IMR-90 (cell line): Measurements from ENCODE around the gene PGF. TPM values are rescaled to one million over a fixed set of nuclear protein-coding genes. Genes with fewer than 3 reads are reported as not detected.
A peak's percentile ranks its signal among the peaks of the same experiment; 100 is the strongest.

Experiments
- ATAC-seq: fragments of 200-7000 bp; cut with Tn5 transposase; 2 replicates; pipeline ENCODE4 v1.9.1; 2020; ENCODE audit warnings: low read depth, mild to moderate bottlenecking, moderate library complexity
- BruUV-seq: library from RNA; stranded (reverse); fragments of 400-500 nt; replicated peaks from 2 replicates; lab custom pipeline; 2021; lab: Mats Ljungman, UMichigan
- CTCF ChIA-PET: fragments of 300-600 bp; formaldehyde crosslinking; extraction: SDS; loops from one replicate; lab custom pipeline; 2021; ENCODE audit warnings: antibody characterized with exemption; lab: Yijun Ruan, JAX
- POLR2A ChIA-PET: fragments of 300-600 bp; sonication (Branson Sonifier 250); formaldehyde crosslinking; loops from one replicate; lab custom pipeline; 2022; ENCODE audit warnings: antibody characterized with exemption; ENCODE audit not compliant: unreplicated experiment; lab: Charles Lee
- DNase-seq: peaks from one replicate; pipeline ENCODE4 v3.0.0; 2013
- H2AFZ ChIP-seq: replicated peaks from 2 replicates; pipeline ENCODE3; 2013; ENCODE audit warnings: low read length, mild to moderate bottlenecking; ENCODE audit not compliant: poor library complexity
- H2AK5ac ChIP-seq: 2 replicates; pipeline ENCODE4 v1.6.1; 2013; ENCODE audit warnings: low read depth, low read length, inconsistent platforms
- H2AK9ac ChIP-seq: replicated peaks from 2 replicates; pipeline ENCODE3; 2013; ENCODE audit warnings: mild to moderate bottlenecking, low read depth, low read length, moderate library complexity; ENCODE audit not compliant: poor library complexity
- H2BK120ac ChIP-seq: 2 replicates; pipeline ENCODE4 v1.6.1; 2013; ENCODE audit warnings: low read depth, low read length, inconsistent platforms
- H2BK15ac ChIP-seq: 3 replicates; pipeline ENCODE4 v1.6.1; 2013; ENCODE audit warnings: low read depth, low read length, inconsistent platforms
- H2BK20ac ChIP-seq: 2 replicates; pipeline ENCODE4 v1.6.1; 2013; ENCODE audit warnings: low read depth, mild to moderate bottlenecking, inconsistent platforms, low read length, moderate library complexity
- H2BK5ac ChIP-seq: 2 replicates; pipeline ENCODE4 v1.6.1; 2013; ENCODE audit warnings: mild to moderate bottlenecking, low read depth, low read length, inconsistent platforms; ENCODE audit not compliant: poor library complexity, severe bottlenecking
- H3K14ac ChIP-seq: replicated peaks from 2 replicates; pipeline ENCODE4 v1.6.1; 2013; ENCODE audit warnings: low read depth, low read length, inconsistent platforms
- H3K18ac ChIP-seq: 2 replicates; pipeline ENCODE4 v1.6.1; 2013; ENCODE audit warnings: low read depth, low read length, control low read depth
- H3K23ac ChIP-seq: 2 replicates; pipeline ENCODE4 v1.6.1; 2013; ENCODE audit warnings: low read depth, low read length, inconsistent platforms
- H3K27ac ChIP-seq: 2 replicates; pipeline ENCODE4 v1.5.1; 2013; ENCODE audit warnings: mild to moderate bottlenecking, control low read depth, low read length; ENCODE audit not compliant: insufficient read depth
- H3K27me3 ChIP-seq: 2 replicates; pipeline ENCODE4 v1.6.1; 2013; ENCODE audit warnings: low read length; ENCODE audit not compliant: control insufficient read depth, insufficient read depth
- H3K36me3 ChIP-seq: 2 replicates; pipeline ENCODE4 v1.6.1; 2013; ENCODE audit warnings: low read length, mixed read lengths; ENCODE audit not compliant: control insufficient read depth, insufficient read depth
- H3K4ac ChIP-seq: 2 replicates; pipeline ENCODE4 v1.6.1; 2013; ENCODE audit warnings: low read depth, low read length, inconsistent platforms
- H3K4me1 ChIP-seq: 2 replicates; pipeline ENCODE4 v1.6.1; 2013; ENCODE audit warnings: low read length, mixed read lengths; ENCODE audit not compliant: control insufficient read depth, insufficient read depth
- H3K4me2 ChIP-seq: 2 replicates; pipeline ENCODE4 v1.6.1; 2013; ENCODE audit warnings: low read depth, mild to moderate bottlenecking, control low read depth, low read length, moderate library complexity
- H3K4me3 ChIP-seq: 2 replicates; pipeline ENCODE4 v1.5.1; 2013; ENCODE audit warnings: low read depth, mild to moderate bottlenecking, control low read depth, low read length, moderate library complexity; ENCODE audit not compliant: insufficient read depth
- H3K56ac ChIP-seq: 2 replicates; pipeline ENCODE4 v1.6.1; 2013; ENCODE audit warnings: low read length, inconsistent platforms; ENCODE audit not compliant: insufficient read depth; ENCODE audit errors: extremely low read depth
- H3K79me1 ChIP-seq, 2 experiments: 2 replicates each; pipeline ENCODE4 v1.6.1; 2013; ENCODE audit warnings: low read length in 2 of 2, inconsistent platforms in 1 of 2, low read depth in 1 of 2
- H3K9ac ChIP-seq: 2 replicates; pipeline ENCODE4 v1.6.1; 2013; ENCODE audit warnings: low read depth, low read length, control low read depth
- H3K9me1 ChIP-seq: 2 replicates; pipeline ENCODE4 v1.6.1; 2013; ENCODE audit warnings: low read length, inconsistent platforms; ENCODE audit not compliant: insufficient read depth
- H3K9me3 ChIP-seq: 2 replicates; pipeline ENCODE4 v1.6.1; 2013; ENCODE audit warnings: low read length; ENCODE audit not compliant: control insufficient read depth, insufficient read depth
- H4K20me1 ChIP-seq: 2 replicates; pipeline ENCODE4 v1.6.1; 2013; ENCODE audit warnings: low read length, inconsistent platforms; ENCODE audit not compliant: insufficient read depth
- H4K5ac ChIP-seq: 2 replicates; pipeline ENCODE4 v1.6.1; 2013; ENCODE audit warnings: mild to moderate bottlenecking, low read depth, low read length, control low read depth
- H4K8ac ChIP-seq, 2 experiments: 2 replicates each; pipeline ENCODE4 v1.6.1; 2013; ENCODE audit warnings: low read depth in 2 of 2, low read length in 2 of 2, control low read depth in 1 of 2, inconsistent platforms in 1 of 2
- H4K91ac ChIP-seq: 2 replicates; pipeline ENCODE4 v1.6.1; 2013; ENCODE audit warnings: low read depth, low read length, inconsistent platforms; ENCODE audit not compliant: insufficient read depth
- MAFK ChIP-seq: IDR thresholded peaks from 2 replicates; pipeline ENCODE4 v1.6.1; 2012; ENCODE audit warnings: low read depth, low read length, improper control_type of control experiment
- WGBS, 2 experiments: methylation state at CpG; one replicate each; pipeline versions ENCODE4 v1.1.5 to v1.1.7; 2013; ENCODE audit warnings: missing lambda C conversion rate in 2 of 2; ENCODE audit not compliant: insufficient read length in 1 of 2; ENCODE audit errors: extremely low coverage in 2 of 2; 5-methylcytosine and 5-hydroxymethylcytosine counted together
- dilution Hi-C: fragments of 300-500 bp; cut with HindIII; formaldehyde crosslinking; loops from one replicate; pipeline ENCODE4 v1.14.3; 2018; ENCODE audit warnings: low sequenced_read_pairs; ENCODE audit not compliant: unreplicated experiment
- in situ Hi-C: fragments of 300-500 bp; cut with MboI; formaldehyde crosslinking; loops from 3 replicates; pipeline ENCODE4 v1.14.3; 2019; ENCODE audit warnings: low sequenced_read_pairs, inconsistent platforms, mixed read lengths
- intact Hi-C: fragments of 100-400 bp; cut with micrococcal nuclease; formaldehyde crosslinking; loops from 2 replicates; pipeline ENCODE4 v1.10.0; 2022
- polyA plus RNA-seq, 3 experiments: library from polyadenylated mRNA; depleted of rRNA; stranded (reverse); fragments of >200 nt; gene quantifications; 2 replicates each; pipeline ENCODE4 v1.2.3, GENCODE V29; 2012; ENCODE audit warnings: low replicate concordance in 1 of 3
- total RNA-seq: library from RNA; depleted of rRNA; stranded (reverse); fragments of >200 nt; gene quantifications from 2 replicates; pipeline ENCODE4 v1.2.3, GENCODE V29; 2012
- TF ChIP-seq, protein P1 (sequence below): fragments of 150-350 bp; IDR thresholded peaks from 2 replicates; pipeline ENCODE4 v1.6.1; 2017; ENCODE audit warnings: mild to moderate bottlenecking, antibody characterized with exemption, low read length, low read depth

Gene PGF
- total and polyA plus RNA-seq, 2 of the 4 experiments (the other 2 are of a cell fraction), result 0.36 to 0.39 TPM

DNA sequence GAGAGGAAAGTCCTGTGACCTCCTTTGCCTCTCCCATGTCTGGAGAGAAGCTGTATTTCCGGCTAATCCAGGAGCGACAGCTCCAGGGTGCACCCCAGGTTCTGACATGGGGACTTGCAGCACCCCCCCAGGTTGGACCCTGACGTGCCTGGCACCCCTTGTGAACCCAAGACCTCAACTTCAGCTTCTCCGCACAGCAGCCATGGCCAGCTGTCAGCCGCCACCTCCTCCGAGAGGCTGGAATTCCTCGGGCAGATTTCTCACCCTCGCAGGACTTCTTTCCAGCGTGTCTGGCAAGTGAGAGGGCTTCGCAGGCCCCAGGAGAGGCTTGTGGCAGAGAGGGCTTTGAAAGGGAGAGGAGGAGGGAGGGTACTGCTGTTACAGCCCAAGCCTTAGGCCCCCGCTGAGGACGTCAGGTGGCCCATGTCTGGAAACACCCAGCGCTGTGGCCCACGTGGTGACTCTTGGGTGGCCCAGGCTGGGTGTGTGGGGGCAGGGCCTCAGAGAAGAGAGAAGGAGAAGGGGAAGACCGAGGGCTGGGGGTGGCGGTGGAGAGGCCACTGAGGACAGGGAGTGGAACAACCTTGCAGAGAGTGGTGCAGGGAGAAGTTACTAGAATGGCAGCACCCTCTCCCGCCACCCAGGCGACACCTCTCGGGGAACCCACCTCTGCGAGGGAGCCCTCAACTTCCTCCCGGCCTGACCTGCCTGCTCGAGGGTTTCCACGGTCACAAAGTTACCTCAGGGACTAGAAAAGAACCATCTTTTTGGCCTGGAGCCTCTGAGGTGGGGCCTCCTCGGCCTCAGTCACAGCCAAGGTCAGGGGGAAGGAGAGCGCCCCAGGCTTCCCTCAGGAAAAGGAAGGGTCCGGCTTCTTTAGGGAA is 20.7 kb downstream of the PGF start:
- H4K8ac ChIP-seq, result peak overlapping the region; percentile 40 to 54; a peak in 2 of 4 replicates
- H3K4ac ChIP-seq, result peak overlapping the region; percentile 26; the same call in 1 of the 2 replicates
- peaks cover 19% of the 10 kb centered on the region for H3K4me1 ChIP-seq
- dilution Hi-C loops, result no loop called here
- peak overlapping the region; percentile 54; the same call in 1 of the 2 replicates for H4K5ac ChIP-seq
- no peak overlapping the region for H3K56ac ChIP-seq
- 20% methylated on average over 9 of the region's 26 CpGs; no CpG with 5 or more reads in 1 of the 2 experiments for WGBS, 2 experiments
- H2BK20ac ChIP-seq, result no peak overlapping the region
- H3K14ac ChIP-seq, result 0 out of 2 replicates have a peak overlapping the region, but pooled peaks have one; percentile 45
- no peak overlapping the region; the same call in 1 of the 2 replicates for H2BK120ac ChIP-seq
- peak overlapping the region; percentile 77 for H2AFZ ChIP-seq
- POLR2A ChIA-PET, result interaction anchor here (0.6 kb wide), 1 partner anchor 72 kb away, joined by 3 read pairs; no protein-coding TSS in a partner anchor
- no peak overlapping the region for H3K4me3 ChIP-seq
- no peaks in the 10 kb centered on the region for H3K79me1 ChIP-seq
- in situ Hi-C loops, result no loop called here
- H4K91ac ChIP-seq, result no peak overlapping the region
- H3K9me3 ChIP-seq, result no peaks in the 10 kb centered on the region
- peak overlapping the region; percentile 40 for H2AK9ac ChIP-seq
- no peak overlapping the region for H3K23ac ChIP-seq
- DNase-seq (no peak), ATAC-seq (peak; percentile 60)
- TF ChIP-seq, protein P1, sequence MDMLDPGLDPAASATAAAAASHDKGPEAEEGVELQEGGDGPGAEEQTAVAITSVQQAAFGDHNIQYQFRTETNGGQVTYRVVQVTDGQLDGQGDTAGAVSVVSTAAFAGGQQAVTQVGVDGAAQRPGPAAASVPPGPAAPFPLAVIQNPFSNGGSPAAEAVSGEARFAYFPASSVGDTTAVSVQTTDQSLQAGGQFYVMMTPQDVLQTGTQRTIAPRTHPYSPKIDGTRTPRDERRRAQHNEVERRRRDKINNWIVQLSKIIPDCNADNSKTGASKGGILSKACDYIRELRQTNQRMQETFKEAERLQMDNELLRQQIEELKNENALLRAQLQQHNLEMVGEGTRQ, result peak; percentile 55; the same call in 1 of the 2 replicates
- TF ChIP-seq MAFK, result no peak
- intact Hi-C loops, result no loop called here
- peak overlapping the region; percentile 16; the same call in 1 of the 2 replicates for H3K18ac ChIP-seq
- no peaks in the 10 kb centered on the region for H3K36me3 ChIP-seq
- peak overlapping the region; percentile 10; the same call in 1 of the 3 replicates for H2BK15ac ChIP-seq
- no peaks in the 10 kb centered on the region for H3K27me3 ChIP-seq
- peaks cover 15% of the 10 kb centered on the region for H3K9me1 ChIP-seq
- no peak overlapping the region for H3K4me2 ChIP-seq
- no peaks in the 10 kb centered on the region for H4K20me1 ChIP-seq
- no peak overlapping the region for H3K9ac ChIP-seq
- no TSS peak for BruUV-seq
- no peak overlapping the region for H2BK5ac ChIP-seq
- CTCF ChIA-PET, result interaction anchor here (1.5 kb wide), 1 partner anchor 153 kb away, joined by 3 read pairs; no protein-coding TSS in a partner anchor
- 0 out of 2 replicates have a peak overlapping the region, but pooled peaks have one; percentile 7 for H3K27ac ChIP-seq
- peak overlapping the region; percentile 0; the same call in 1 of the 2 replicates for H2AK5ac ChIP-seq
